Retina (tissue), 1 donor: ENCODE measurements around the gene BUD31.
"Not testable (repeated sequence)": the region's sequence is repeated elsewhere in the genome, so short reads cannot be mapped to it uniquely, and the experiment has no call there.

Experiments used
- DNase-seq: peaks from one replicate; pipeline ENCODE4 v3.0.0-alpha.2; 2016

BUD31 gene

GRCh38 chr7:99408379-99409191 lies at the start of gene BUD31, which contains the start of gene PDAP1:
BUD31 (plus strand) TSS chr7:99408969; CDS start chr7:99411093, 2,124 bp downstream.
PDAP1 (minus strand) TSS chr7:99408597; CDS start chr7:99408548, 49 bp downstream.
- peak; percentile 100 for DNase-seq

GRCh38 chr7:99359465-99360154 lies 49.2 kb upstream of the BUD31 start:
- DNase-seq: no peak

GRCh38 chr7:99362801-99363200 lies 46.0 kb upstream of the BUD31 start:
- no peak for DNase-seq

GRCh38 chr7:99363286-99363685 lies 45.5 kb upstream of the BUD31 start:
- no peak for DNase-seq

GRCh38 chr7:99365318-99366141 lies 43.2 kb upstream of the BUD31 start:
- no peak for DNase-seq

- DNase-seq: no peak
Measured at GRCh38 chr7:99366646-99367045, 42.1 kb upstream of the BUD31 start.

- DNase-seq: no peak
Measured at GRCh38 chr7:99368750-99369389, 39.9 kb upstream of the BUD31 start.

- DNase-seq: no peak
Measured at GRCh38 chr7:99369767-99370391, 38.9 kb upstream of the BUD31 start.

GRCh38 chr7:99371376-99371920 lies 37.3 kb upstream of the BUD31 start:
- DNase-seq: no peak

GRCh38 chr7:99372275-99373090 lies 36.3 kb upstream of the BUD31 start:
- DNase-seq: peak; percentile 49

- DNase-seq: no peak
Measured at GRCh38 chr7:99373091-99374066, 35.4 kb upstream of the BUD31 start.

- DNase-seq: peak; percentile 64
Measured at GRCh38 chr7:99374111-99375064, 34.4 kb upstream of the BUD31 start, which contains the start of gene ARPC1B. ARPC1B (plus strand) TSS chr7:99374730; CDS start chr7:99385715, 10,985 bp downstream.

GRCh38 chr7:99375070-99375807 lies 33.5 kb upstream of the BUD31 start:
- peak; percentile 34 for DNase-seq

- DNase-seq: no peak
Measured at GRCh38 chr7:99379043-99379577, 29.7 kb upstream of the BUD31 start.

- DNase-seq: not testable (repeated sequence)
Measured at GRCh38 chr7:99379693-99380031, 29.1 kb upstream of the BUD31 start.

GRCh38 chr7:99380032-99380822 lies 28.5 kb upstream of the BUD31 start:
- DNase-seq: no peak
